GM12874 (cell line): ENCODE data around the gene CSKMT.

Source experiments
- TF ChIP-seq, protein P1 (sequence below): IDR thresholded peaks from 2 replicates; pipeline ENCODE4 v1.5.1; 2011; ENCODE audit warnings: low read depth, mild to moderate bottlenecking, control low read depth, low read length, moderate library complexity; ENCODE audit not compliant: insufficient read depth

CSKMT gene

DNA sequence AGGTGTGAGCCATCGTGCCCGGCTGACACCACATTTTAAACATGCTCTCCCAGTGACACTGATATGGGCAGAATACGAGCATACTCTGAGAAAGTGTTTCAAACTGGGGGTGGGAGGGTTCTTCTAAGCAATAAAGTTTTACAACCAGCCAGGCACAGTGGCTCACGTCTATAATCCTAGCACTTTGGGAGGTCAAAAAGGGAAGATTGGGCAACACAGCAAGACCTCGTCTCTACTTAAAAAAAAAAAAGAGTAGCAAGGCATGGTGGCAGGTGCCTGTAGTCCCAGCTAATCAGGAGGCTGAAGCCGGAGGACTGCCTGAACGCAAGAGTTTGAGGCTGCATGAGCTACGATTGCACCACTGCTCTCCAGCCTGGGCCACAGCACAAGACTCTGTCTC lies 20.9 kb upstream of the CSKMT start:
- TF ChIP-seq, protein P1, sequence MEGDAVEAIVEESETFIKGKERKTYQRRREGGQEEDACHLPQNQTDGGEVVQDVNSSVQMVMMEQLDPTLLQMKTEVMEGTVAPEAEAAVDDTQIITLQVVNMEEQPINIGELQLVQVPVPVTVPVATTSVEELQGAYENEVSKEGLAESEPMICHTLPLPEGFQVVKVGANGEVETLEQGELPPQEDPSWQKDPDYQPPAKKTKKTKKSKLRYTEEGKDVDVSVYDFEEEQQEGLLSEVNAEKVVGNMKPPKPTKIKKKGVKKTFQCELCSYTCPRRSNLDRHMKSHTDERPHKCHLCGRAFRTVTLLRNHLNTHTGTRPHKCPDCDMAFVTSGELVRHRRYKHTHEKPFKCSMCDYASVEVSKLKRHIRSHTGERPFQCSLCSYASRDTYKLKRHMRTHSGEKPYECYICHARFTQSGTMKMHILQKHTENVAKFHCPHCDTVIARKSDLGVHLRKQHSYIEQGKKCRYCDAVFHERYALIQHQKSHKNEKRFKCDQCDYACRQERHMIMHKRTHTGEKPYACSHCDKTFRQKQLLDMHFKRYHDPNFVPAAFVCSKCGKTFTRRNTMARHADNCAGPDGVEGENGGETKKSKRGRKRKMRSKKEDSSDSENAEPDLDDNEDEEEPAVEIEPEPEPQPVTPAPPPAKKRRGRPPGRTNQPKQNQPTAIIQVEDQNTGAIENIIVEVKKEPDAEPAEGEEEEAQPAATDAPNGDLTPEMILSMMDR = no peak

DNA sequence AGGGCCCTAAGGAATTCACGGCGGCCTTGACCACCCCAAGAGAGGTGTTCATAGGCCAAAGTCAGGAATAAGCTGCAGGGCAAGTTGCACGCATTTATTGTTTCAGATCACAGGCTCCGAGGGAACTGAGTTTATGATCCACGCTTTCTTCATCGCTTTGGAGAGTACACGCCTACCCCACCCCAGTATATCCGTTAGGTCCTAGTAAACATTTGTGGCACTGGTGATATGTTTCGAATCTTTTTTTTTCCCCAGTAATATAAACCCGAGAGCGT lies 19.5 kb upstream of the CSKMT start:
- TF ChIP-seq, protein P1 = no peak

DNA sequence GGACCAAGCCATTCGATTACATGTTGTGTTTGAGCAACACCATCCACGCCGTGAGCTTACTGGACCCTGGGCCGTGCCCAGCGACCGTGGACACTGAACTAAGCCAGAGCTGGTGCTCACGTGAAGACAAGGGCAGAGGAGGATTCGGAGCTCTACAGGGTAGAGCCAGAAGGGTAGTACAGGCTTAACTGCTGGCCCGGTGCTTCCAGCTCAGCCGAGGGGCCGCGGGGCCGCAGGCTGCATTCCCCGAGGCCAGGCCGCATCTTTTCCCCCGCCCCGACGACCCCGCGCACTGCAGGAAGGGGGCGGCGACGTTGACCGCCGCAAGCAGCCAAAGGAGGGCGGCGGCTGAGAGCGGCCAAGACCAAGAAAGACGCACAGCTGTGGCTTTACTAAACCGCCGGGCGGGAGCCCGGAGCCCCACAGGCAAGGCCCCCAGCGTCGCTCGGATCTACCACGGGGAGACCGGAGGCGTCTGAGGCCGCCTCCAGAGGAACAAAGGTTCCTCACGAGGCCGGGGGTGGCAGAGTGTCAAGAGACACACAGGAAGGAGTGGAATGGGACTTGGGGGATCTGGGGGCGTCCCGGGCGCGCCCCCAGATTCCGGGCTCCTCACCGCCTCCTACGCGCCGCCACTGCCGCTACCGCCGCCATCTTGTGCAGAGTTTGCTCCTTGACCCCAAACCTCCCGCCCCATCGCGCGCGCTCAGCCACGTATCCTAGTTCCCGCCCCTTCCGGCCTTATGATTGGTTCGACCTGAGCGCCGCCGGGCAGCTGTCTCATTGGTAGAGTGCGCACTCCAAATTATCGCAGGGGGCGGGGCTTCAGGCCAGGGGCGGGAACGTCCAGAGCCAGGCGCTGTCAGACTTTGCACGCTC lies 18.9 kb upstream of the CSKMT start, which contains the start of gene GANAB:
Gene GANAB, minus strand, starts transcription at position 668 of the 879 bp plus-strand sequence. Its CDS starts 14 bp downstream, at position 654.
- TF ChIP-seq, protein P1 = no peak

DNA sequence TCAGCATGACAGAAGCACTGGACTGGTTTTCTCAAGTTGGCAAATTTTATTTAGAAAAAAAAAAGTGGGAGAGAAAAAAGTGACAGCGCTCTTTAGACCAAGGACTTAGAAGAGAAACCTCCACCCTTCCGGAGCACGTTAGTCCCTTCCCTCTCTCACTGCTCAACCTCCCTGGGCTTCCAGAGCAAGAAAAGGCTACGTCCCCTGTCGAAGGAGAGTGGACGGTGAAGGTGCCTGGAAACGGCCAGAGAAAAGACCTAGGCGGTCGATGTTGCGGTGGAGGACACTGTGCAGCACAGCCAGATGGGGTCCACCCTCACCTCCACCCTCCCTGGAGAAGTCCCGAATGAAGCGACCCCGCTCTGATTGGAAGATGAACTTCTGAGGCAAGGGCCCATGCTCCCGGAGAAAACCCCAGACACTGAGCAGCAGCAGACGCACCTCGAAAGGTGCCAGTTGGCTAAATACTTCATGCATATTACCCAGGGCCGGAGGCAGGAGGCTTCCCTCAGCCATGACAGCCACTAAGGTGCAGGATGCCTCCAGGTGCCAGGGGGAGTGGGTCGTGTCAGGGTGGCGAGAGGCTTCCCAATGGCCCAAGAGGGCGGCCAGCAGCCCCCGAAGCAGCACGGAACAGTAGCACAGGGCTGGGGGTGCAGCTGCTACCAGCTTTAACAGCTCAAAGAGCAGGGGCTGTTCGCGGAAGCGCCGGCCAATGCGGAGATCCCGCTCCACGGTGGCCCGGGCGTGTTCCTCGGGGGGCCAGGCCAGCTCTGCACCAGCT lies 18.1 kb upstream of the CSKMT start:
- TF ChIP-seq, protein P1 = no peak

DNA sequence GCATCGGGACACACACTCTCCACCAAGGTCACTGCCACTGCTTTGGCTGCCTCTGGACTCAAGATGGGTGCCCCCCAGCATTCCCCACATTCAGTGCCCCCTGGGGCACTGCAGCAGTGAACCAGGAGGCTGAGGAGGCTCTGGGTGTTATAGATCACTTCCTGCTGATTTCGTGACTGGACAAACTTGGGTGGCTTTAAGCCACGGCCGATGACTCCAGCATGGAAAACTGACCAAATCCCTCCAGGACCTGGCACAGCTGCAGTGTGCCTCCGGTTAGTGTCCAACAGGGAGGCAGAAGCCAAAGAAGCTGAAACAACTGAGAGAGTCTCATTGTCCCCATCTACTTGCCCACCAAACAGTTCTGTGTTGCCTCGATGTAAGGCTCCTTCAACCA lies 17.5 kb upstream of the CSKMT start:
- TF ChIP-seq, protein P1 = no peak

DNA sequence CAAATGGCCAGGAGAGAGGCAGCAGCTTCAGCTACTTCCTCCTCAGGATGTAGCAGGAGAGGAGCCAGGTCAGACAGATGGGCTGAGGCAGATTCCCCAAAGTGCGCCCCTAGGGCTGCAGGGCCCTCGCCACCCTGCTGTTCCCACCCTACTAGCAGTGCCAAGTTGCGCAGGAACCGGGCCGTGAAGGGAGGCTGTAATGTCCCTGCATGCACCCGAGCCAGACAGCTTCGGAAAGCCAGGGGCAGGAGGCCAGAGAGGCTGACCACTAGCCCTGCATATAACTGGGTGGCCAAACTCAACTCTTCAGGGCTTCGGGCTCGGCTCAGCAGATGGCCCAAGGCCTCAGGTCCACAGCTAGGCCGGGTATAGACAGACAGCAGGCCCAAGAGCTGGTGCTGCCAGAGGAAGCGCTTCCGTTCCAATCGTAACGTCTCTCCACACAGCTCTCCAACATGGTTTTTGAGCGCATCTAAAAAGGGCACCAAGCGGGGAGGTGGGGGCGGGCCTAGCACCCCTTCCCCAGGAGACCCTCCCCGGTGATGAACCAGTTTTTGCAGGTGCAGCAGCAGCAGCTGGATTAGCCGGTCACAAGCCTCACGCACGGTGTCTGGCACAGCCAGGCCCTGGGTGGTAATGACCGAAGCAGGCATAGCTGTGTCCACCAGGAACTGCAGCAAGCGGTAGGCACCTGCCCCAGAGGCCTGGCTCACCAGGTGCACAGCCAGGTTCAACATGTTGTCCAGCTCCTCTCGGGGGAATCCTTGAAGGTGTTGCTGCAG lies 16.7 kb upstream of the CSKMT start:
- TF ChIP-seq, protein P1 = no peak

DNA sequence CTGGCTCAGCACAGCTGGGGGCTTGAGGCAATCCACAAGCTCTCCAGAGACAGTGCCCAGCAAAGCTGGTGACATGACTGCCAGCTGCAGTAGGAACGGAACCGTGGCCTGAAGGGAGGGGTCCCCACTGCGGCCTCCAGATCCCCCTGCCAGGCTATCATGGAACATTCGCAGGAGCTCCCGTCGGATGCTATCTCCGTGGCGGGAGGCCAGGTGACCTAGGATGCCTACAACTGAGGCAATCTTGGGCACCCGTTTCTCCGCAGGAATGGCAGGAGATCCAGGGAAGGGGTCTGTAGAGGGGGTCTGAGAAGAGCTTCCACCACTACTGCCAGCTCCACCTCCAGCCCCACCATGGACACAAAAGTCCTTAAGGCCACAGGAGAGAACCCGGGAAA lies 16.1 kb upstream of the CSKMT start:
- TF ChIP-seq, protein P1 = no peak
